Nucleus accumbens (tissue), 56 donors: Measurements from ENCODE around the gene NR4A3.
A peak's percentile ranks its signal among the peaks of the same experiment; 100 is the strongest.

Experiments
- DNase-seq, 56 donors: peaks; one replicate each; lab custom pipeline; 2025; lab: John Stamatoyannopoulos, UW

Gene NR4A3

GRCh38 chr9:99867536-99867935 is 45.9 kb downstream of the NR4A3 start:
- DNase-seq, result no peak

GRCh38 chr9:99867968-99868367 is 46.3 kb downstream of the NR4A3 start:
- no peak for DNase-seq

DNA sequence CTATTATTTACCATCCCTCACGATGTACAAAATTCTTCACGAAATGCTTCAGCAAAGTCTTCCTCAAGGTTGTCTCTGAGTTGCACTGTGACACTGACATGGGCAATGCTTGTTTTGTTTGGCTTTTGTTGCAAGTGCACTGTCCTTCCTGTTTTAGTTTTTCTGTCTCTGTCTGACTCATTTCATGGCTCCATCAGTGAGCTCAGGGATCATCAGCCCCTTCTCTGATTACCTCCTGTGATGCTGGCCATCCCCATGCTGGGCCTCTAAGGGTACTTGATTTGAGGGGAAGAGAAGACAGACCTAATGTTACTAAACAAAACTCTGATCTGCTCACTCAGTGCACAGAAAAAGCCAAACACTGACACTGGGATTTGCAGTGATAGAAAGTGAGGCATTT is 47.2 kb downstream of the NR4A3 start:
- no peak for DNase-seq

GRCh38 chr9:99870126-99870525 is 48.4 kb downstream of the NR4A3 start:
- DNase-seq, result no peak

DNA sequence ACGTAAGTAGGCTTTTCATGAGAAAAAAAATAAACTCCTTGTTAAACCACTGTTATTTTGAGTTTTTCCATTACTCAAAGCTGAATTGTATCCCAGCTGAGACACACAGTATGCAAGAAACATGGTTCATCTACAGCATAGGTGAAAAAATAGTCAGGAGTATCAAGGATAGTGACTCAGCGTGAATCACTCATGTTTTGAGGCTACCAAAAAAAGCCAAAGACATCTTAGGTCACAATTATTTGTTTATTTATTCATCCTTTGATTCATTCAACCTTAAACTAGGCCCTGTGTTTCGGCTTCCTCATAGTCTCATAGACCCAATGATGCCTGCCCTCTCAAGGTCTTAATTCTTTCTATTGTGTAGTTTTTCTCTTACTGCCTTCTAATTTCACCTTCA is 51.8 kb downstream of the NR4A3 start:
- no peak for DNase-seq

- no peak for DNase-seq
Measured at GRCh38 chr9:99873943-99874584, 52.4 kb downstream of the NR4A3 start.

- no peak for DNase-seq
Measured at GRCh38 chr9:99876190-99876589, 54.5 kb downstream of the NR4A3 start.

DNA sequence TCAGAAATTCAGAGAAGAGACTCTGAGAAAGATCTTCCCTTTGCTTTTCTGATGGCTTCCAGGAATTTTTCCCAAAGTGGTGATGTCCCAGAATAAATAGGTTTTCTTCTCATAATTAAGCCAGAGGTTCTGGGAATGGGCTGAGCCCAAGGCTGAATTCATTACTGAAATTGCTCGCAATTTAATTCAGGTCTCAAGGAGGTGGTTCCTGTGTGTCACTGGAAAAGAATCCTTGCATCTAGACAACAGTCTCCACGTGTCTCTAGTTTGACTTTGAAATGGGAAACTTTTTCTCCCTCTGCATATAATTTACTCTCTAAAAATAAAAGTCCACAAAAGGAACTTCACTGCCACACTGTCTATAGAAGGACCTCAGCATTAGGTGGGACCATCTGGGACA is 57.0 kb downstream of the NR4A3 start:
- DNase-seq, result no peak

GRCh38 chr9:99881769-99882168 is 60.1 kb downstream of the NR4A3 start:
- no peak for DNase-seq

DNA sequence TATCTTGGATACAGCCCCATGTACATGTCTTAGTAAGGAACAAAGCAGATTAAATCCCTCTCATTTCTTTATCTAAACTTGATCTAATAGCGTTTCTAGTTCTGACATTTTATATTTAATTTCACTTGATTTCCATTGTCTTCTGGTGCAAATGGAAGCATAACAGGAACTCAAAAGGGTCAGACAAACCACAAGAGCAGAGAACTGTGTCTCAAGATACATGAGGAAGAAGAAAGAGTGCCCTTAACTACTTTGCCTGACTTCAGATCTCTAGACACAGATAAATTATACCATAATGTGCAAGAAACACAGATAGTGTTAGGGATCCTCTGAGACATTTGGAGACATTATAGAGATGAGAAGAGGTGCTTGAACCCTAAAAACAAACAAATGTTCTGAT is 64.1 kb downstream of the NR4A3 start:
- DNase-seq, result no peak

DNA sequence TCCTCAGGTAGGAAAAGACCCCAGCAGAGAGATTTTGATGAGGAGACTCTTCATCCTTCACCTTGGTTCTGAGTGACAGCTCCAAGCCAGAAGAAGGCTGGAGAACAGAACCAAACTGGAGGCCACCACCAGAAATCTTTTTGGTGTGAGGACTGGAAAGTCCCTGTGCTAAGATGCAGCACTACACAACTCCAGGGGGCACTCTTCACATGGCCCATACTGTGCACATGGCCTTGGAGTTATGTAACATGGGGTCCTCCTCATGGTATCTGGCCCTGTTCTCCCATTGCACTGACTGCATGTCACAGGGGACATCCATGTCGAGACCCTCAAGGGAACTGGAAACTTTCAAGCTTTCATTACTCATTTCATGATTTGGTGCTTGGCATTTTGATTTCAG is 67.4 kb downstream of the NR4A3 start:
- DNase-seq, result no peak

DNA sequence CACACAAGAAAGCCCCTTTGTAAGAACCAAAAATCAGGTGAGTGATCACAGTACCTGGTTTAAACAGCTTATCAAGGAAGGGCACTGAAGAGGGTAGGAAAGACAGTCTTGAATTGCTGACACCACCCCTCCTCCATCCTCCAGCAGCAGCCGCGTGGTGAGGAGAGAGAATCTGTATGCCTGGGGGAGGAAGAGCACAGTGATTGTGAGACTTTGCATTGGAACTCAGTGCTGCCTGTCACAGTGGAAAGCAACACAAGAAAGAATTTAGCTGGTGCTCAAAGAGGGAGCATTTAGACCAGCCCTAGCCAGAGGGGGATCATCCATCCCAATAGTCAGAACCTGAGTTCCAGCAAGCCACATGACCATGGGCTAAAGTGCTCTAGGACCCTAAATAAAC is 73.1 kb downstream of the NR4A3 start:
- peak in 1 of 56 donors; percentile 1 for DNase-seq

GRCh38 chr9:99895510-99895909 is 73.8 kb downstream of the NR4A3 start:
- DNase-seq, result no peak

GRCh38 chr9:99896119-99896518 is 74.4 kb downstream of the NR4A3 start:
- no peak for DNase-seq

GRCh38 chr9:99903393-99903792 is 81.7 kb downstream of the NR4A3 start:
- no peak for DNase-seq

DNA sequence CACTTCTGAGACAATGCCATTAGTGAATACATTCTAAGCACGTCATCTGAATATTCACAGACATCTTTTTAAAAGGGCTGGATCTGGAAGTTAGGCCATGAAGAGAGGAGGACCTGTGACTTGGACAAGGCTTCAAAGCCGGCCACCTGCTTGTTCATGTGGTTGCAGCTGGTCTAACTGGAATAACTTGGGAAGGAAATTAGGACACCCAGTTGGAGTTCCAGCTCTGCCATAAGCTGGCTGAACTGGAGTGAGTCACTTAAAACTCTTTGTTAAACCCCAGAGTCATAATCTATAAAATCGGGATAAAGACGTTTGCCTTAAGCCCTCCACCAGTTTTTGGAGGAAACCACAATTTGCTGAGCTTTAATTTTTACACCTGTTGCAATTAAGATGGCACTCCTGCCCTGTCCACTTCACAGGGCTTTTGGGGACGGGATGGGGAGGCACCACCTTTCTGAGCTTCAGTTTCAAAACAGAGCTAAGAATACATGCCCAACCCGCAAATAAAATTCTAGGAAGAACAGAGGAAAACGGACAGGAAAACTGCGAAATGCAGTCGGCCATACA is 84.2 kb downstream of the NR4A3 start:
- DNase-seq, result peak in 5 of 56 donors; percentile 1 to 27 (median 12)

DNA sequence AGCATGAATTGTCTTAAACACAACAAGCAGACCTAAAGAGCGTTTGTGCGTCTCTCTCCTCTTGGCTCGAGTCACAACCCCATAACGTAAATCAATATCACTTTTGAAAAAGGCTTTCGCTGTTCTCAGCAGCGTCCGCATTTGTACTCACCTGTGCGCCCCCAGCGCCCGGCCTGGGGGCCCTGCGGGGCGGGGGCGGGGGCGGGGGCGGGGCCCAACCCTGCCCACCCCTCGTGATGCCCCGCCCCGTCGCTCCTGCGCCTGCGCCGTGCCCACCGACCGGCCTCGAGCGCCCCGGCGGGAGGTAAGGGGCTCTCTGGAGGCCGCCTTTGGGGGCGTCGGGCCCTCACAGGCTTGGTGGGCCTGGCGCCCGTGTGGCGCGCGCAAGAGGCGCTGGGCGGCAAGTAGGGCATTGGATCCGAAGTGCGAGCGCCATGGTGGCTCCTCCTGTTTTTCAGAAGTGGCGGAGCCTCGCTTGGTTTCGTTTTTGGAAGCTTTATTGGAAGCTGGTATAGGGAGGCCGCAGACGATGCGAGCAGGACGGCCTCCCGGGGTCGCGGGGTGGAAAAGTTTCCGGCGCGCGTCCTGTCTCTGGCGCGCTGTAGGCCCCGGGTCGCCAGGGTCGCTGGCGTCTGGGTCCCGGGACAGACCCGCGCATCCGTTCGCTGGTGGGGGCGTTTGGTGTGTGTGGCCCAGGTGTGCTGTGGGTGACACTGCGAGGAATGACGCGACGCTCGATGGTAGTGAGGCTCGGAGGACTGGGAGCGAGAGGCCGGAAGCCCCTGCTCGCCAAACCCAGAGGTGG is 84.9 kb downstream of the NR4A3 start, which contains the start of gene STX17:
Gene STX17, plus strand, starts transcription at position 252 of the 805 bp plus-strand sequence. CDS start 8,586 bp downstream, outside the sequence.
- DNase-seq, result peak in 53 of 56 donors; percentile 26 to 89 (median 71)

DNA sequence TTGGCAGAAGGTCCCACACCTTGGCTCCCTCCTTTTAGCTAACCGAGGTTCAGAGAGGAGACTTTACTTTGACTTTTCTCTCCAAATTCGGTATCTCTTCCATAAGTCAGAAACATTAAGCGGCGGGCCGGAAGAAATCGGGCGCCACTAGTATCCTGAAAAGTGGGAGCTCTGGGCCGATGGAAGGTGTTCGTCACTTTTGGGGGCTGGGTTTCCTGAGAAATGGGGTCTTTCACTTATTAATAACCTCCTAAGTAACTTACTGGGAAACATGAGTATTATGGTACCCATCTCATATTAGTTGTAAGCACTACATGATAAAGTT is 85.5 kb downstream of the NR4A3 start:
- peak in 3 of 56 donors; percentile 30 to 33 (median 32) for DNase-seq

GRCh38 chr9:99911600-99911999 is 89.9 kb downstream of the NR4A3 start:
- no peak for DNase-seq
